Activated T-helper 1 cell treated with Interleukin-2 at 50 U/mL for 16 hours (primary cell): ENCODE data around the gene SURF1.
"Not testable (repeated sequence)": the region's sequence is repeated elsewhere in the genome, so short reads cannot be mapped to it uniquely, and the experiment has no call there.

Source experiments
- DNase-seq: peaks from one replicate; pipeline ENCODE4 v3.0.0-alpha.2; 2020; ENCODE audit warnings: low read depth

Gene SURF1

DNA sequence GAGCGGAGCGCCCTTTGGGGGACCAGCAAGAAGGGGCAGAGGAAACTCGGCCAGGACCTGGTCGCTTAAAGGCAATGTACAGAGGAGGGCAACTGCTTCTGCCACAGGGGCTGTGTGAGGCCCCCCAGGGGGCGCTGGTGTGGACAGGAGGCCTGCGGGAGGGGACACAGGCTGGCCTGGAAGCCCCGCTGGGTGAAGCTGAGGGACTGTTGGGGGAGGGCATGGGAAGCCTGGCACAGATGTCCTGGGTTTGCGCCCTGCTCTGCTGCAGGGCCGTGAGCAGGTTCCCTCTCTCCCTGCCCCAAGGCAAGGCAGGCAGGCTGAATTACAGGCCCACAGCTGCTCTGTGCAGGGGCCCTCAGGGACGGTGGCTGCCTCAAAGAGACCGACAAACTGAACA, 13.7 kb downstream of the SURF1 start:
- no peak for DNase-seq

DNA sequence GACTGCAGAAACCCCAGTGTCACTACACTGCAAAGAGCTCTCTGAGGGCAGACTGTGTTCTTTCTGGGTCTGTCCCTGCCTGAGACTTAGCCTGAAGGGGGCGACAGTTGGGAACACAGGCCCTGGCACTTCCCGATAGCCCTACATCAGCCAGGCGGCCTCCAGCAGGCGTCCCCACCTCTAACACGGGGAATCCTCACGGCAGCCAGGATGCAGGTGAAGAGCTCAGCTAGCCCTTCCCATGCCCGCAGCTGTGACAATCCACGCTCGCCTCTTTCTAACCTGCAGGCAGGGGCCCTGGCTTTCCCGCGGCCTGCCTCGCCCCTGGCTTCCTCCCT, 14.2 kb downstream of the SURF1 start:
- no peak for DNase-seq

DNA sequence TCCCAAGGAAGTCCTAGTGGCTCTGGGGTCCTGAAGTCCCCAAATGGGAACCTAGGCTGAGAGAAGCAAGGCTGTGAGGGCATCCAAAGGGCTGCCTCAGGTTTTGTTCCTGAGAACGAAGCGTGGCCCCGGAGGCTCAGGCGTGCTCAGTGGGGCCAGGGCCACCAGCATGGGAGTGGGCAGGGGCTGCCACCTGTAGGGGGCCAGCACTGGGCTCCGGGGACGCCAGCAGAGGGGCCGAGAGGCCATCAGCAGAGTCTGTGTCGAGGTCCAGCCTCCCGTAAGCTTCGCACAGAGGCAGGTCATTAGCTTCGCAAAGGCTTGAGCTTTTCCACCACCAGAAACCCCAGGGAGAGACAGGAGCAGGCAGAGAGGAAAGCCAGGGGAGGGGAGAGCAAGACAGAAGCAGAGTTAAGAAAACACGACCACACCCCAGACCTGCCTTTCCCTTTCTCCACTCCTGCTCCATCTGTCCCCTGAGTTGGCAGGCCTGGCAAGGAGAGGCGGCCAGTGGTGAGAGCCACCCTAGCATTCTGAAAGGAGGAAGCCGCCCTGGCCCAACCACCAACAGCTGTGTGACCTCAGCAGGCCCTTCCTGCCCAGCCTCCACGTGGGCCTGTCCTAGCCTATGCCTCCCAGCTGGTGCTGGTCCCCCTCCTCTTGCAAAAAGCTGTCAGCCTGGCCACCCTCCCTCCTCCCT, 14.8 kb downstream of the SURF1 start:
- no peak for DNase-seq

DNA sequence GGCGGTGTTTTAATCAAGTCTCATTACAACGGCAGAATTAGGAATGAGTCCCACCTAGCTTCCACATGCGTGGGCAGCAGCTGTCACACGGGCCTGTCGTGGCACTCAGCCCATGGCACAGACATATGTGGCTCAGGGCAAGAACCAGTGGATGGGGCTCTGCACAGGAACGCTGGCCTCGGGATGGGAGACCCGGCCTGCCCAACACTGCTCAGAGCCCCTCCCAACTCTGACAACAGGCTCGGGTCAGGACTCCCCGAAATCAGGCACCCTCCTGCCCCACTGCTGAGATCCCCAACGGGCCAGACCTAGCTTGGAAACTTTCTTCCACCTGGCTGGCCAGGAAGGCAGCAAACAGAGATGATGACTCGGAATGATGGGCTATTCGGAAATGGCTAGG, 15.4 kb downstream of the SURF1 start:
- DNase-seq = no peak

DNA sequence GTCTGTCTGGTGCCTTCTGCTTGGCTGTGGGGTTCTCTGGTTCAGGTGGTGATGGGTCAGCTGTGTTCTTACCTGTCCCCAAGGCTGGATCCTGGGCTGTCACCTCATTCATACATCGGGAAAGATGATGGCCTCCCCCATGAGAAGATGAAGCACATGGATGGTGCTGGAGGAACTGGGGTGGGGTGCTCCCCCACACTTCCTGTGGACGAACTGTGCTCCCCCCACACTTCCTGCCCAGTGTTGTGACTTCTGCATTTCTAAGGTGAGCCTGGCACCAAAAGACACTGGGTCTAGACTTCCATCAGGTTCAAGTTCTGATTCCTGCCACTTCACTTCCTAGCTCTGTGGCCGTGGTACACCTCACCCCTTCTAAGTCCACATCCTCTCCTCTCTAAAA, 16.0 kb downstream of the SURF1 start:
- DNase-seq = no peak

DNA sequence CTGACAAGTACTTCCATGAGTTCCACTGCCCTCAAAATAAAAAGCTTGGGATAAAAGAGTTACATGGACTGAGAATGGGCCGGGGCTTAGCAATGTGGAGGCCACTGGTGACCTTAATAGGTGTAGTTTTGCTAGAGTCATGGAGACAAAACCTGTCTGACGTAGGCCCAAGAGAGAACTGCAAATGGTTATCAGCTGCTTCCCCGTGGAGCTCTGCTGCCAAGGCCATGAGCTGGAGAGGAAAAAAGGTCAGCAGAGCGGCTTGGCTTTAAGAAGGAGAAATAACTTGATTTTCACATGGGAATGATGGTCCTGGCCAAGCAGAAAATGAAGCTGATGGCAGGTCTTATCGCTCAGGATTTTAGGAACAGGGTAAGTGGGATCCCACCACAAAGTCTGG, 16.6 kb downstream of the SURF1 start:
- no peak for DNase-seq

DNA sequence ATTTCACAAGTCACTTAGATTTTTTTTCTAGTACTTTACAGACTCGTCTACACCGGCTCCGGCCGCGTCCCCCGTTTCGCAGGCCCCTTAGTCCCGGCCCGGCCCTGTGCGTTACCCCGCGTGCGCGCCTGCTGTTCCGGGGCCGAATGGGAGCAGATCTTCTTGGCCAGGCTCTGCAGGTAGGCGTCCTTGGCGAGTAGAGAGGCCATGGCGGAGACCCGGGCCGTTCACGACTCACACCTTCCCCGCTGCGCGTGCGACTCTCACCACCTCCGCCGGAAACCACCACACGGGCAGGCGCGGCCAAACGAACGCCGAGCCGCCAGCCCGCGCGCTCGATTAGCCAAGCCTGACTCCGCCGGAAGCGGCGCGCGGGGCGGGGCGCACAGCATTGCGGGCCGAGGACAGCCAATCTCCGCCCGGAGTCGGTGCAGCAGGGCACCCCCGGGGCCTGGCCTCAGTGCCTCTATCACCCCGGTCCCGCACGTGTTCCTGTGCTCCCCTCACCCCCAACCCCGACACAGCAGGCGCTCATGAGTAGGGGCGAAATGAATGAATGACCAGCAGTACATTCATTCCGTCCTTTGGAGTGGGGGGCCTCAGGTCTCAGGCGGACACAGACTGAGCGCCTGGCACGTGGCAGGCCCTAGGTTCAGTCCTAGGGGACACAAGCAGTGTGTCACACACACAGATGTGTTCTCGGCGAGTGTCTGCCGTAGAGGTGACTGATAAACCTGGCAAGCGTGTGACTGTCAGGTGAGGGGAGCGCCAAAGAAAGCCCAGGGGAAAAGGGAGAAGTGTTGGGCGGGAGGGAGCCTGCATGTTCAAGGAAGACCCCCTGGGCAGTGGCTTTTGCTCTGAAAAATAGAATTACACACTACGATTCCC, 20.1 kb downstream of the SURF1 start, which contains the start of gene SURF6:
TSS of gene SURF6 (minus strand) at position 265 of the 888 bp plus-strand sequence. CDS start at position 209, 56 bp downstream.
- peak; percentile 90 for DNase-seq

DNA sequence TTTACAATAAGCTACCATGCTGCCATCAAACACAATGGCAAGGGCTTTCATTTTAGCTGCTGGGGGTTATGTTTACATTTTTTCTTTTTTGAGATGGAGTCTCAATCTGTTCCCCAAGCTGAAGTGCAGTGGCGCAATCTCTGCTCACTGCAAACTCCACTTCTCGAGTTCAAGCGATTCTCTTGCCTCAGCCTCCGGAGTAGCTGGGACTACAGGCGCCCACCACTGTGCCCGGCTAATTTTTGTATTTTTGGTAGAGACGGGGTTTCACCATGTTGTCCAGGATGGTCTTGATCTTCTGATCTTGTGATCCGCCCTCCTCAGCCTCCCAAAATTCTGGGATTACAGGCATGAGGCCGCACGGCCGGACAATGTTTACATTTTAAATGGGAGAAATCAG, 21.4 kb downstream of the SURF1 start:
- DNase-seq = not testable (repeated sequence)

DNA sequence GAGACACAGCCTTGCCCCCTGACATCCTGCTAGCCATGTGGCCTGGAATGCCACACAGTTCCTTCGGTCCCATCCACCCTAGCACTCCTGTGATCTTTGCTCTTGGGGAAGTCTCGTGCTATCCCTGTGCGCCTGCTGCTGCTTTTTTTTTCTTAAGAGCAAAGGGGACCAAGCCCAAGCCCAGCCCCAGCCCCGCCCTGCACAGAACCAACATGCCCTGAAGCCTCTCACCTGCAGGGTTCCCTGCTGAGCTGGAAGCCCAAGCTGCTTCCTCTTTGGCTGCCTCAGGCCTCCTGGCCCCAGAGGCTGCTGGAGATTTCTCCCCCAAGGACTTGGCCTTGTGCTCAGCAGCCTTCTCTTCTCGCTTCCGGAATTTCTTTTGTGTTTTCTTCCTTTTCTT, 22.1 kb downstream of the SURF1 start:
- DNase-seq = no peak

DNA sequence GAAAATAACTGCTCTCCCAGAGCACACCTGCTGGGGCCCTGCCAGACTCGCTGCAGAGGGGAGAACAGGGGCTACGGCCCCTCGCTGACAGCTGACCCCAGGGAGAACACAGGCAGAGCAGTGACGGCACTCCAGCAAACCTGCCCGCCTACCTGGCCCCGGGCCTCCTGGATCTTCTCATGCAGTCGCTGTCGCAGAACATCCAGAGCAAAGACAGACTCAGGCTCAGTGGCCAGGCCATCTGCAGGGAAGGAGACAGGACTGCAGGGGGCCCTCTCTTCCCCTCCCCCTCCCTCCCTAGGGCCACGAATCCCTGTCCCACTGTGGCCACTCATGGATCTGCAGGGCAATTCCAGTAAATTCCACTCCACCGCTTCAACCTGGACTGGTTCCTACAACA, 22.7 kb downstream of the SURF1 start:
- no peak for DNase-seq

DNA sequence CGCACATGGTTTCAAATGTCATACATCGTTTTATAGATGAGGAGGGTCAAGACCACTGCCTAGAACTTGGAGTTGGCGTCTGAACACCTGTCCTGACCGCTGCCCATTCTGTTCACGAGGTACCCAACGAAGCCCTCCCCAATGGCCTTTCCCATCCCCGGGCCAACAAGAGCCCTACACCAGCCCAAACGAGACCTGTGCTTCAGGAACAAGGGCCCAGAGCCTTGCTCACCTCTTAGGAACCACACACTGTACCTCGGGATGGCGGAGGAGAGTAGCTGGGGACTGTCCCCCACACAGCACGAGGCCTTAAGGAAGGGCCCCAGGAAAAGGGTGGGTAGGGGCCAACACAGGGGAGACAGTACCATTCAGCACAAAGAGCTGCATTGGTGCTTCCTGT, 23.3 kb downstream of the SURF1 start:
- no peak for DNase-seq

DNA sequence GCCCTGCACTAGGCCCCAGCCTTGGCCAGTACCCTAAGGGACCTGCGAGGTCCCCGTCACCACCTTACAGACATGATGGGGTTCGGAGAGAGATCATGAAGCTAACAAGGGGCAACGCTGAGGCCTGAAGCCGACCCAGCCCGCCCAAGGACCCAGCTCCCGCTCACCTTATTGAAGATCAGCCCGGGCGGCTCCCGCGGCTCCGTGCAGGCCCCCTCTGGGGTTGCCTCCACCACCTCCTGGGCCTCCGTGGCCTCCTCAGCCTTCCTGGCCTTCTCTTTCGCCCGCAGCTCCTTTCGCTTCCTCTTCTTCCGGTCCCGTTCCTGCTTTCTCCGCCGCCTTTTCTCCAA, 23.9 kb downstream of the SURF1 start:
- no peak for DNase-seq

DNA sequence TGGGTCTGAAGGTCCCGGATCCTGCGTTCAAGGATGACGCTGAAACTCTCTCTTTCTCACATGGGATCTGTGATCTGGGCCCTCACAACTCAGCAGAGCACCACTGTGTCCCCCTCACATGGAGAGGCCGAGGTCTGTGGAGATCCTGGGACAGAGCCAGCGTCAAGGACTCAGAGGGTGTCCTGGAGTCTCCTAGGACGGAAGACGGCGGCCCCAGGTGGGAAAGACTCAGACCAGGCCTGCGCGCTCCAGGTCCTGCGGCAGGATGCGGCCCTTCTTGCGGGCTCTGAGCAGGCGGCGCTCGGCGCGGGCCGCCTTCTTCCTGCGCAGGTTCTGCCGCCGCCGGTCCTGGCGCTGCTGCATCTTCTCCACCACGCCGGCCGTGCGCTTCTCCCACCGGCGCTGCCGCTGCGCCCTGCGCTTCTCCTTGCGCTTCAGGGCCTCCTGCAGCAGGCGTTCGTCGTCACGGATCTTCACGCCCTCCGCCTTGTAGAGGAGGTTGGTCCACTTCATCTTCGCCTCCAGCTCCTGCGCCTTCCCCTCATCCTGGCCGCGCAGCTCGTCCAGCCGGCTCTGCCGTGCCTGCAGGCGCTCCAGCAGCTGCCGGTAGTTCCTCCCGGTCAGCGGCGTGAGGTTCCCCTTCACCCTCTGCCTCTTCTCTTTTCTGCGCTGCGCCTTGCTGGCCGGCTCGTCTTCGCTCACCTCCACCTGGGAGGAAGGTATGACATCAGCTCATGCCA, 24.5 kb downstream of the SURF1 start:
- no peak for DNase-seq

DNA sequence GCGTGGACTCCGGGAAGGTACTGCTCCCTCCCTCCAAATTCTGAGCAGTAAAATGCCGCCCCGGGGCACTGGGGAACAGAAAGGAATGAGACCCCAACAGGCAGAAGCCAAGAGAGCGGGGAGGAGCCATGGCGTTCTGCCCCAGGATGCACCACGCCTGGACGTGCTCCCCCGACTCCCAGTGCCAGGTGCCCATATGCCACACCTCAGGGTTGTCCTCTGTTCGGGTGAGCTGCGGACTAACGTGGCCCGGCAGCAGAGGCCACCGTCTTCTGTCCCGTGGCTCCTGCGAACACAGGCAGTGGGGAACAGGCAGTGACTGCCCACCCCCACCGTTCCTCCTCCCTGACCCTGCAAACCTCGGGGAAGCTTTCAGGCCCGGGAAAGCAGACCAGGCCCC, 25.1 kb downstream of the SURF1 start:
- DNase-seq = no peak

DNA sequence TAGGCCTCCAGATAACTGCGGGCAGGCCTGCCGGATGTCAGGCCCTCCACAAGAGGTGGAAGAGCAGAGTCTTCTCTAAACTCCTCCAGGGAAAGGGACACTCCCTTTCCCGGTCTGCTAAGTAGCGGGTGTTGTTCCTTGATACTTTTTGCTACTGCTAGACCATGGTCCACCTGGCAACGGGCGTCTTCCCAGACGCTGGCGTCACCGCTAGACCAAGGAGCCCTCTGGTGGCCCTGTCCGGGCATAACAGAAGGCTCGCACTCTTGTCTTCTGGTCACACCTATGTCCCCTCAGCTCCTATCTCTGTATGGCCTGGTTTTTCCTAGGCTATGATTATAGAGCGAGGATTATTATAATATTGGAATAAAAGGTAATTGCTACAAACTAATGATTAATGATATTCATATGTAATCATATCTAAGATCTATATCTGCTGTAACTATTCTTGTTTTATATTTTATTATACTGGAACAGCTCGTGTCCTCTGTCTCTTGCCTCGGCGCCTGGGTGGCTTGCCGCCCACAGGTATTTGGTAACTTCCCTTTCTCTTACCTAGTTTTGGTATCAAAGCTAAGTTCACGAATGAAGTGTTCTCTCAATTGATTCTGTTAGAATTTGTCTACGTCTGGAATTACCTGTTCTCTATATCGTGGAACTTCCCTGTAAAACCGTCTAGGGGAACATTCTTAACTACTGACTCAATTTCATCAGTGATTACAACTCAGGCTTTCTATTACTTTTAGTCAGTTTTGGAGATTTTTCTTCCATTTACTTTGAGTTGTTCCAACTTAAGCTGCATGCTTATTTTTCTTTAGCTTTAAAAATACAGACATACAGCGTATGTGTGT, 26.8 kb downstream of the SURF1 start:
- DNase-seq = not testable (repeated sequence)

DNA sequence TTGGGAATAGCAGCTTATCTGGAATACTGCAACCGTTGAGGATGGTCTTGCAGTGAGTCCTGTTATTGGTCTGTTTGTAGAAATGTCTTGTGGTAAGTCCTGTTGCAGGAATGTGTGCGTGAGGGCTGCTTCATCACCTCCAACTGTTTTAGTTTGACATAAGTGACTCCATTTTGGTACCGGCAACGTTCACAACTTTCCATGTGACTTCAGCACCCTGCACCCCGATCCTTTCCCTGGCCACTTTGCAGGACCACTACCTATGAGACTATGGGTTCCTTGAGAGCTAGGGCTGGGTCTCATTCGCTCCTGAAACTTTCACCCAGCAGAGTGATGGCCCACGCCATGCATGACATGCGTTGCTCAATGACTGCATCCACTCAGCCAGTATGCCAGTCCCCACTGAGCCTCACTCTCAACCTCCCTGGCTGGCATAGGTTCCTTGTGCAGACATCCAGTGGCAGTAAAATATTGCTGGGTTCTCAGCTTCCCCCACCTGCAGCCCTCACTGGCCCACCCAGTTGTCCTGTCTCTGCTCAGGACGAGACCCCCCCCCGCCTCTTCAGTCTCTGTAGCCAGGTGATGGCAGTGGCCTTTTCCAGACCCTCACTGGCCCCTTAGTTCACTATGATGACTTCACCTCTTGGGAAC, 28.3 kb downstream of the SURF1 start:
- DNase-seq = no peak

DNA sequence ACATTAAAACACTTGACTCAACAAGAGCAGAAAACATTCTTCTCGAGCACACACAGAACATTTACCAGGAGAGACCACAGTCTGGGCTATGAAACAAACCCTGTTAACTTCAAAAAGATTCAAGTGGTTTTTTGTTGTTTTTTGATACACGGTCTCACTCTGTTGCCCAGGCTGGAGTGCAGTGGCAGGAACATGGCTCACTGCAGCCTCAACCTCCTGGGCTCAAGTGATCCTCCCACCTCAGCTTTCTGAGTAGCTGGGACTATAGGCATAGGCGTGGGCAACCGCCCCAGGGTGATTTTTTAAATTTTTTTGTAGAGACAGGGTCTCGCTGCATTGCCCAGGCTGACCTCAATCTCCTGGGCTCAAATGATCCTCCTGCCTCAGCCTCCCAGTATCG, 29.3 kb downstream of the SURF1 start:
- DNase-seq = not testable (repeated sequence)

DNA sequence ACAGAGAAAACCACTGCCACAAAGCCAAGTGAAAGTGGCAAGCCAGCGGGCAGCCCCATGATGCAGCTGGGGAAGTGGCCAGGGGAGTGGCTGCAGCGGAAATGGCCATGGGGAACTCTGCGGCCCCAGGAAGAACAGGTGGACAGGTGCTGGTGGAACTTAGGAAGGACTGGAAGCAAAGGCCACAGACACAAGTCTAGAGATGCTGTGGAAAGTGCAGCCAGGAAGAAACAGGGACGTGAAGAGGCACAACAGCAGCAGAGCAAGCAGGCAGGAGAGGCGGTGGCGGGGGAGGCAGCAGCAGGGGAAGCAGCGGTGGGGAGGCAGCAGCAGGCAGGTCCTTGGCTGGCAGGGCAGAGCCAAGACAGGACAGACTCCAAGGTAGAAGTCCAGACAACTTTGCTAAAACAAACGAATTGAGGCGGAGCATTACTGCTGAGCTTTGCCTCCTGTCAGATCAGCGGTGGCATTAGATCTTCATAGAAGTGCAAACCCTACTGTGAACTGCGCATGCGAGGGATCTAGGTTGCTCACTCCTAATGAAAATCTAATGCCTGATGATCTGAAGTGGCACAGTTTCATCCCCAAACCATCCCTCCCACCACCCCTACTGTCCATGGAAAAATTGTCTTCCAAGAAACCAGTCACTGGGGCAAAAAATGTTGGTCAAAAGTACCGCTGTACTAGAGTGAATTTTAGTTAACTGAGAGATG, 32.1 kb downstream of the SURF1 start:
- DNase-seq = no peak

DNA sequence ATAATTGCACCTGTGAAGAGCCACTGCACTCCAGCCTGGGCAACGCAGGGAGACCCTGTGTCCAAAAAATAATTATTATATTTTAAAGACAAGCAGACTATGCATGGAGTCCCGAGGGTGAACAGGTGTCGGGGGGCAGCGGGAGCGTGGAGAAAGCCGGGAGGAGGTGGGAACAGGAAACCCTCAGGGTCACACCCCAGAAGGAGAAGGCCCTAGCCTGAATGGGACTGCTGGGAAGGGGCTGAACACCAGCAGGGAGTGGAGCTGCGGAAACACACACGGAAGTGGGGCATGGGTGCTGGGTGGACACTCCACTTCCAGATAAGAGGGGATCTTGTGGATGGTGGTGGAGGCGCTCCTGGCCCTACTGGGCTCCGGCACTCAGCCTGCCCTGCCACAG, 33.1 kb downstream of the SURF1 start:
- DNase-seq = no peak

DNA sequence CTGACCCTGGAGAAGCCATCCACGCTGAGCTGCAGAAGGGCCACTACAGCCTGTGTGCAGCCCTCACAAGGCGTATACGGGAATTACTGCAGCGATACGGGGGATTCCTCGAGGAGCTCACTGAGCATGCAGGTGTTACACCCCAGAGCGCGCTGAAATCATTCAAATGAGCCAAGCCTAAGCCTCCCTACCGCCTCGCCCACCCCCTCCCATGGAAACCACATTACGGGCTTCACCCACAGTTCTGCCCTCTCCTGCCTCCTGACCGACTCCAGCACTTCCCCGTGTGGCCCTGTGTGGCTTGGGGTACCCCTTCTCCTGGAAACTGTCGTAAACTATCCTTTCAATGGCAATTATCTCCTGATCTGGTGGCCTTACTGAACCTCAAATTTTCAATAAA, 33.6 kb downstream of the SURF1 start:
- no peak for DNase-seq

DNA sequence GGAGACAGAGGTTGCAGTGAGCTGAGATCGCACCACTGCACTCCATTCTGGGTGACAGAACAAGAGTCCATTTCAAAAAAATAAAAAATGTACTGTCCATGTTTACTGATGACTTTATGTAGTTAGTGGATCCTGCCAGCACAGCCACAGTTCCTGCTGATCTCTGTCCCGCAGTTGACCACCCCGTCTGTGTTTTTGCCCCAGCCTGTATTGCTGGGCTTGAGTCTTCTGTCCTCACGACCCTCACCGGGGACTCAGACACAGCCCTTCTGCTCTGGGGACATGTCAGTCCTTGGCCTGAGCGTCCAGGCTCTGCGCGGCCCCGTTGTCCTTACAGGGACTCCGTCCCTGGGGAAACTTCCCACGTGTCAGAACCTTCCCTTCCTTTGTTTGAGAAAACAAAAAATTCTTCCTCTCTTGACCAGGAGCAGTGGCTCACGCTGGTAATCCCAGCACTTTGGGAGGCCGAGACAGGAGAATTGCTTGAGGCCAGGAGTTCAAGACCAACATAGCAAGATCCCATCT, 34.8 kb downstream of the SURF1 start:
- DNase-seq = no peak
